D721Med (cell line): Measurements from ENCODE around the gene RNU1-2.

Source experiments
- DNase-seq: peaks from one replicate; pipeline ENCODE4 v3.0.0; 2011; ENCODE audit warnings: low spot score; ENCODE audit not compliant: insufficient read length
- FAIRE-seq: peaks from 2 replicates; lab custom pipeline; 2011; peaks lifted over from hg19 to GRCh38; lab: Jason Lieb, UNC
- TF ChIP-seq, protein P1 (sequence below): IDR thresholded peaks from 2 replicates; pipeline ENCODE4 v1.5.1; 2012; ENCODE audit warnings: mild to moderate bottlenecking, control low read depth; ENCODE audit not compliant: insufficient read depth; ENCODE audit errors: missing control alignments

The RNU1-2 gene

DNA sequence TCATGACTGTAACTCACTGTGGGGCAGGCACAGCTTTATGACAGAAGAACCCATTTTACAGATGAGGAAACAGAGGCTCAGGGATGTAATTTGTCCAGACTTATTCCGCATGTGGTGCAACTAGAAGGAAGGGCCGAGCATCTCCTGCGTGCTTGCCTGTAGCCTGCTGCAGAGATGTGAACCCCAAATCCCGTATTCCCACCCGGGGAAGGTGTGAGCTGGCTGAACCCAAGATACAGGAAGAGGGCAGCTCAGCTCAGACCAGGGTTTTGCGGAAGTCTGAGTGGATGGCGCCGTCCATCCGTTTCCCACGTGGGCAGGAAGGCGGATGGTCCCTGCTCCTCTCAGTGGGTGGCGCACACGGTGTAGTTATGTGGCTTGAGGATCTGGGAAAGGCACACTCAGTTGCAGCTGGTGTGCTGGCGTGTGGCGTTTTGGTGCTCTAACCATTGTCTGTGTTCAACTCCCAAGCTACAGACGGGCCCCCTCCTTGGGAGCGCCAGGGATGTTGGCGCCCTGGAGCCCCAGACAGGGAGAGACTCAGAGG, 27.2 kb downstream of the RNU1-2 start:
- FAIRE-seq, result no peak
- TF ChIP-seq, protein P1, sequence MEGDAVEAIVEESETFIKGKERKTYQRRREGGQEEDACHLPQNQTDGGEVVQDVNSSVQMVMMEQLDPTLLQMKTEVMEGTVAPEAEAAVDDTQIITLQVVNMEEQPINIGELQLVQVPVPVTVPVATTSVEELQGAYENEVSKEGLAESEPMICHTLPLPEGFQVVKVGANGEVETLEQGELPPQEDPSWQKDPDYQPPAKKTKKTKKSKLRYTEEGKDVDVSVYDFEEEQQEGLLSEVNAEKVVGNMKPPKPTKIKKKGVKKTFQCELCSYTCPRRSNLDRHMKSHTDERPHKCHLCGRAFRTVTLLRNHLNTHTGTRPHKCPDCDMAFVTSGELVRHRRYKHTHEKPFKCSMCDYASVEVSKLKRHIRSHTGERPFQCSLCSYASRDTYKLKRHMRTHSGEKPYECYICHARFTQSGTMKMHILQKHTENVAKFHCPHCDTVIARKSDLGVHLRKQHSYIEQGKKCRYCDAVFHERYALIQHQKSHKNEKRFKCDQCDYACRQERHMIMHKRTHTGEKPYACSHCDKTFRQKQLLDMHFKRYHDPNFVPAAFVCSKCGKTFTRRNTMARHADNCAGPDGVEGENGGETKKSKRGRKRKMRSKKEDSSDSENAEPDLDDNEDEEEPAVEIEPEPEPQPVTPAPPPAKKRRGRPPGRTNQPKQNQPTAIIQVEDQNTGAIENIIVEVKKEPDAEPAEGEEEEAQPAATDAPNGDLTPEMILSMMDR, result no peak
- no peak for DNase-seq

DNA sequence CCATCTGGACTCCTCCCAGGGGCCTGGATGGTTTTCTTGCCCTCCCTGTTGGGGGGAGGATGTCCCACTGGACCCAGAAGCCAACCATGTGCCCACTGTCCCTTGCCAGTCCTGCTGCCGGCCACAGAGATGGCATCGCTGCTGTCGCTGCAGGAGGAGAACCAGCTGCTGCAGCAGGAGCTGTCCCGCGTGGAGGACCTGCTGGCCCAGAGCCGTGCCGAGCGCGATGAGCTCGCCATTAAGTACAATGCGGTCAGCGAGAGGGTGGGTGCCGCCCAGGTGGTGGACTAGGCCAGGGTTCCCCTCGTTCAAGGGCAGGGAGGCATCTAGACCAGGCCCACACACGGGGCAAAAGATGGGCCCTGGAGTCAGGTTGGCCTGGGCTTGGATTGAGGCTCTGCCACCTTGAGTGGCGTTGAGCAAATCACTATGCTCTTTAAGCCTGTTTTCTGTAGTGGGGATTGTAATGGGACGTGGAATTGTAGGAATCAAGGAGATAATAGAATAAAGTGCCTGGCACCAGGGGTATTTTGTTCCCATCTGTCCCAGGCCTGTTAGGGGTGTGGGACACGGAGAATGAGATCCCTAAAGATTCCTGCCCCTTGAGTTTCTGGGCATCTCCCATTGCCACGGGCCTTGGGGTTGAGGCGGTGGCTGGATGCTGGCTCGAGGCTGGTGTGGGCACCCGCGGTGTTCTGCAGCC, 28.6 kb downstream of the RNU1-2 start:
- DNase-seq (no peak), FAIRE-seq (no peak)
- TF ChIP-seq, protein P1, result no peak

DNA sequence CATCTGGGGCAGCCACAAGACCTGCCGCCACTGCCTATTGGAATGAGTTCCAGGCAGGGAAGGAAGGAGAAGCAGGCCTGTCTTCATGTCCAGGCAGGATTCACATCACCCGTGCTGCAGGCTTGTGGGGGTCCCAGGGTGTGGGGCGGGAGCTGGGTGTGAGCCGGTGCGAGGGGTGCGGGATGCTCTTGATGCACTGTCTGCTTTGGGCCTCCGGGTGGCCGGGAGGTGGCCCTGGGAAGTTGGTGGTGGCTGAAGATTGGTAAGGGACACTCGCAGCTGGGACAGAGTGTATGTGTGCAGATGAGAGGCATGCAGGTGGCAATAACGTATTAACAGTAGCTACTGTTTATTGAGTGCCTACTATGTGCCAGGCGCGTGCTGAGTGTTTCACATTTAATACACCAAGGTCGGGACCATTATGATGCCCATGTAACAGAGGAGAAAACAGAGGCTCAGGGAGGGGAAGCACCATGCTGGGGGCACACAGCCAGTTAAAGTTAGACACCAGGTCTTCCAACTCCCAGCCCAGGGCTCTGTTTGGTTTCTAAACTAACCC, 29.2 kb downstream of the RNU1-2 start:
- TF ChIP-seq, protein P1, result no peak
- no peak for FAIRE-seq
- no peak for DNase-seq

DNA sequence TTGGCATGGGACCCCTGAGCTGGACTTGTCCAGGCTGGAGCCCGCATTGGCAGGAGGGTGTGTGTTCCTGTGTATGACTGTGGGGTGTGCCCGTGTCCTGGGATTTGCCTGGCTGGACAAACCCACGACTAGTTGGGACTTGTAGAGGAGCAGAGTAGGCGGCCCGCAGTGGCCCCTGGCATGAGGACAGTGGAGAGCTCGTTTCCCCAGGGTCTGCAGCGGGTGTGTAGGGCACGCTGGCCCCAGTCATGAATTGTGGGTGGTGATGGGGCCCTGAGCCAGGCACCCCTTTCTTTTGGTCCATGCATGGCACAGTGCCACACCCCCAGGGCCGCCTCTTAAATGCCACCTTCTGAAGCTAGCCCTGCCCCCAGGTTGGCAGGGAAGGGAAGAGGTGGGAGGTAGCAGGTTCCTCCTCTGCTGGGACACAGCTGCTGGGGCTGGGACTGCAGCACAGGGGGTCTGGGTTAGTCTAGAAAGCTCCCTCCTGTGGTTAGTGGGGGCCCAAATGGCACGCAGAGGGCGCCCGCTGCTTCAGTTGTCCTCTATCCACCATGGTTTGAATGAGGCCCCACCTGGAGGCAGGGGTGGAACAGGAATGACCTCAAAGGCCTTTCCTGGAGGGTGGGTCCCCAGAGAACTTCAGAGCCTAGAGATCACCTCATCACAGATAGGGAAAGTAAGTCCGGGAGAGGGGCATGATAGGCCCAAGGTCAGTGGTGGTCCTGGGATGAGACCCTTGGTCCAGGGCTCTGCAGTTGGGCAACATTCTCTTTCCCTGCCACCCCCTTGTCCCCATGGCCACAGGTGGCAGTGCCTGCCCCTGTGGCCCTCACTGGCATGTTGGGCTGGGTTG, 30.1 kb downstream of the RNU1-2 start:
- TF ChIP-seq, protein P1, result no peak
- DNase-seq (no peak), FAIRE-seq (no peak)

DNA sequence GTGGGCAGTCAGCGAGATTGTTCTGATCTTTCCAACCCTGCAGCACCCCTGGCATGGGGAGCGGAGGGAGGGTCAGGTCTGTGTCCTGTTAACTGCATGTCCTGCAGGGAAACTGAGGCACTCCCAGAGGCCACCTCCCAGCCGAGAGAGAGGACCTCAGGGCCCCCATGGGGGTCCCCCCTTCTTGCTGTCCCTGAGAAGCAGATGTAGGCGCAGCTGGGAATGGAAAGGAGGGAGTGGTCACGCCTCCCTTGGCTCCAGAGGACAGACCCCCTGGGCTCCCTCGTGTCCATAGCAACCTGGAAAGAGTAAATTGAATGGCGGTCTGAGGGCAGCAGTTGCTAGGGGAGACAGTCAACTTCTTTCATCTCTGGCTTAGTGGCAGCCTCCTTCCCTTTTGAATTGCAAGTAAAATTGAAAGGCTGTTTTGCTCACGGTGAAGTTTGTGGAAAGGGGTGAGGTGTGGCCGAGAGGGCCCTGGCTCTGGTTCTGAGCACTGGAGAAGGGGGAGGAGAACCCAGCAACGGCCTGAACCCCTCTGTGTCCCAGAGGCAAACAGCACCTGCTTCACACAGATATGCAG, 30.8 kb downstream of the RNU1-2 start:
- DNase-seq (no peak), FAIRE-seq (no peak)
- TF ChIP-seq, protein P1, result no peak

DNA sequence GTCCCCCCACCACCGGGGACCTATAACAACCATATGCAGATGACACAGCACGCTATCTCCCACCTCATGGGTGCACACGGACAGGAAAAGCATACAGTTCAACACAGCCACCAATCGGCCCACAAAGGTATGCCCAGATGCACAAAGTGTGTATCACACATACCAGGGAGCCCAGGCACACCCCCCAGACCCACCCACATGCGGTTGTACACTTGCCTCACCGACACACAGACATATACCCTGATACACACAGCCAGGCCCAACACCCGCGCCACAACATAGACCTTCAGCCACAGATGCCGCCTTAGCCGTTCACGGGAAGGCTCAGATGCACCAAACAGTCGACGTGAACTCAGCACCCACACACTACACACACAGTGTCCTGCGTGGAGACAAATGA, 31.5 kb downstream of the RNU1-2 start:
- TF ChIP-seq, protein P1, result no peak
- DNase-seq (no peak), FAIRE-seq (no peak)
